Neural cell (in vitro differentiated cells): ENCODE results near the gene CXCR3. TPM values are rescaled to one million over a fixed set of nuclear protein-coding genes. Genes with fewer than 3 reads are reported as not detected.

ENCODE experiments used
- H2AFZ ChIP-seq: fragments of 200-600, 300-800 bp; sonication (generic), shearing (Covaris generic); 2 replicates; pipeline ENCODE4 v1.6.0; 2014; ENCODE audit warnings: low read depth, mild to moderate bottlenecking, antibody characterized with exemption, low read length, moderate library complexity
- H3F3A ChIP-seq: fragments of 200-600 bp; shearing (Covaris generic); 2 replicates; pipeline ENCODE4 v1.6.1; 2016; ENCODE audit warnings: mild to moderate bottlenecking, moderate library complexity, mixed read lengths, antibody characterized with exemption, low read length; ENCODE audit not compliant: insufficient read depth, poor library complexity, severe bottlenecking
- H3K27ac ChIP-seq: fragments of 200-600, 300-800 bp; sonication (generic), shearing (Covaris generic); 2 replicates; pipeline ENCODE4 v1.5.1; 2014; ENCODE audit warnings: mild to moderate bottlenecking, low read length, moderate library complexity
- H3K27me3 ChIP-seq: fragments of 300-800, 200-600 bp; sonication (generic), shearing (Covaris generic); 2 replicates; pipeline ENCODE4 v1.6.0; 2014; ENCODE audit warnings: mild to moderate bottlenecking, low read depth, low read length, moderate library complexity; ENCODE audit not compliant: insufficient read depth
- H3K36me3 ChIP-seq: fragments of 300-800, 200-600 bp; sonication (generic), shearing (Covaris generic); 2 replicates; pipeline ENCODE4 v1.5.1; 2014; ENCODE audit warnings: mild to moderate bottlenecking, antibody characterized with exemption, low read length, moderate library complexity; ENCODE audit not compliant: insufficient read depth
- H3K4me2 ChIP-seq: fragments of 300-800, 200-600 bp; sonication (generic), shearing (Covaris generic); 2 replicates; pipeline ENCODE4 v1.6.0; 2014; ENCODE audit warnings: mild to moderate bottlenecking, low read length
- H3K4me3 ChIP-seq: fragments of 300-800, 200-600 bp; sonication (generic), shearing (Covaris generic); 2 replicates; pipeline ENCODE4 v1.5.1; 2014; ENCODE audit warnings: mild to moderate bottlenecking, low read length, moderate library complexity
- H3K79me2 ChIP-seq: fragments of 200-600 bp; shearing (Covaris generic); replicated peaks from 2 replicates; pipeline ENCODE4 v1.6.0; 2014; ENCODE audit warnings: mild to moderate bottlenecking, low read length, moderate library complexity; ENCODE audit not compliant: insufficient read depth
- H3K9ac ChIP-seq: fragments of 300-800, 200-600 bp; sonication (generic), shearing (Covaris generic); 2 replicates; pipeline ENCODE4 v1.6.1; 2016; ENCODE audit warnings: mild to moderate bottlenecking, low read length, mixed read lengths
- H3K9me2 ChIP-seq: fragments of 200-600 bp; shearing (Covaris generic); 2 replicates; pipeline ENCODE4 v1.6.1; 2016; ENCODE audit warnings: mild to moderate bottlenecking, low read length, mixed read lengths; ENCODE audit not compliant: insufficient read depth
- H3K9me3 ChIP-seq: fragments of 200-600, 300-800 bp; sonication (generic), shearing (Covaris generic); 2 replicates; pipeline ENCODE4 v1.6.1; 2016; ENCODE audit warnings: mild to moderate bottlenecking, mixed run types, low read length, moderate library complexity, mixed read lengths
- H4K20me1 ChIP-seq: fragments of 200-600 bp; shearing (Covaris generic); 2 replicates; pipeline ENCODE4 v1.6.1; 2016; ENCODE audit warnings: mild to moderate bottlenecking, mixed run types; ENCODE audit not compliant: insufficient read depth
- CTCF ChIP-seq: fragments of 450-650 bp; IDR thresholded peaks from 2 replicates; pipeline ENCODE4 v1.5.1; 2014; ENCODE audit warnings: antibody characterized with exemption, mild to moderate bottlenecking, moderate library complexity; ENCODE audit not compliant: poor library complexity, severe bottlenecking
- EP300 ChIP-seq: fragments of 450-650 bp; conservative IDR thresholded peaks from 2 replicates; pipeline ENCODE4 v1.6.1; 2014; ENCODE audit warnings: antibody characterized with exemption, mild to moderate bottlenecking, moderate library complexity; ENCODE audit not compliant: poor library complexity, severe bottlenecking
- EZH2 ChIP-seq: fragments of 200-600, 300-800 bp; shearing (Covaris generic), sonication (generic); IDR thresholded peaks from 2 replicates; pipeline ENCODE4 v1.6.1; 2014; ENCODE audit warnings: antibody characterized with exemption, low read length, borderline replicate concordance, mild to moderate bottlenecking; ENCODE audit not compliant: insufficient read depth, poor library complexity, severe bottlenecking
- MXI1 ChIP-seq: fragments of 450-650 bp; conservative IDR thresholded peaks from 2 replicates; pipeline ENCODE4 v1.6.1; 2014; ENCODE audit warnings: antibody characterized with exemption, mild to moderate bottlenecking; ENCODE audit not compliant: poor library complexity, severe bottlenecking
- POLR2AphosphoS5 ChIP-seq: IDR thresholded peaks from 2 replicates; pipeline ENCODE4 v1.6.1; 2012
- RAD21 ChIP-seq: fragments of 450-650 bp; conservative IDR thresholded peaks from 2 replicates; pipeline ENCODE4 v1.6.1; 2014; ENCODE audit warnings: antibody characterized with exemption, mild to moderate bottlenecking, moderate library complexity
- REST ChIP-seq: IDR thresholded peaks from 2 replicates; pipeline ENCODE4 v1.6.1; 2012; ENCODE audit warnings: borderline replicate concordance
- SMC3 ChIP-seq: fragments of 450-650 bp; conservative IDR thresholded peaks from 2 replicates; pipeline ENCODE4 v1.6.1; 2014; ENCODE audit warnings: antibody characterized with exemption, mild to moderate bottlenecking, moderate library complexity; ENCODE audit not compliant: poor library complexity
- TAF1 ChIP-seq: IDR thresholded peaks from 2 replicates; pipeline ENCODE4 v1.6.1; 2012; ENCODE audit warnings: low read depth
- polyA plus RNA-seq: library from polyadenylated mRNA; depleted of rRNA; stranded (reverse); fragments of >200 nt; gene quantifications from 2 replicates; pipeline ENCODE4 v1.2.3, GENCODE V29; 2014

The CXCR3 gene
- polyA plus RNA-seq, 1 donor from 2014 or later = not detected

- H3K79me2 ChIP-seq = no peaks in the 10 kb centered on the region
- H3K27me3 ChIP-seq = no peaks in the 10 kb centered on the region
- H3K4me3 ChIP-seq = no peak overlapping the region
- H4K20me1 ChIP-seq = no peaks in the 10 kb centered on the region
- no peak overlapping the region for H2AFZ ChIP-seq
- H3K4me2 ChIP-seq = no peak overlapping the region
- H3K9me3 ChIP-seq = no peaks in the 10 kb centered on the region
- H3F3A ChIP-seq = no peaks in the 10 kb centered on the region
- H3K36me3 ChIP-seq = no peaks in the 10 kb centered on the region
- TF ChIP-seq RAD21 (no peak), EZH2 (no peak)
- H3K9ac ChIP-seq = no peak overlapping the region
- no peak overlapping the region for H3K27ac ChIP-seq
- H3K9me2 ChIP-seq = no peaks in the 10 kb centered on the region
Measured at GRCh38 chrX:71659959-71660358, 41.6 kb upstream of the CXCR3 start.

- Histone ChIP-seq H3K27ac (no peak overlapping the region), H3K4me3 (no peak overlapping the region), H3K9ac (no peak overlapping the region), H3K9me2 (no peaks in the 10 kb centered on the region), H3K79me2 (no peaks in the 10 kb centered on the region), H3K36me3 (no peaks in the 10 kb centered on the region), H3K9me3 (no peaks in the 10 kb centered on the region), H4K20me1 (no peaks in the 10 kb centered on the region), H3F3A (no peaks in the 10 kb centered on the region), H2AFZ (no peak overlapping the region), H3K27me3 (no peaks in the 10 kb centered on the region), H3K4me2 (no peak overlapping the region)
- TF ChIP-seq TAF1 = no peak
- no peak for TF ChIP-seq POLR2AphosphoS5
- TF ChIP-seq SMC3 = no peak
- no peak for TF ChIP-seq MXI1
- no peak for TF ChIP-seq REST
- TF ChIP-seq EZH2 = no peak
- no peak for TF ChIP-seq CTCF
Measured at GRCh38 chrX:71659342-71659741, 41.0 kb upstream of the CXCR3 start.

GRCh38 chrX:71657267-71657666 lies 39.0 kb upstream of the CXCR3 start:
- H3K9ac ChIP-seq = no peak overlapping the region
- no peaks in the 10 kb centered on the region for H3K27me3 ChIP-seq

More at GRCh38 chrX:71657267-71657666, 39.0 kb upstream of the CXCR3 start:
- Histone ChIP-seq H3K4me2 (no peak overlapping the region), H2AFZ (no peak overlapping the region), H3K9me2 (no peaks in the 10 kb centered on the region), H3K27ac (no peak overlapping the region), H3K79me2 (no peaks in the 10 kb centered on the region), H3K36me3 (no peaks in the 10 kb centered on the region), H3F3A (no peaks in the 10 kb centered on the region), H3K4me3 (no peak overlapping the region), H4K20me1 (no peaks in the 10 kb centered on the region), H3K9me3 (no peaks in the 10 kb centered on the region)
- TF ChIP-seq EZH2 = no peak
- TF ChIP-seq REST = no peak
- no peak for TF ChIP-seq MXI1
- no peak for TF ChIP-seq CTCF
- no peak for TF ChIP-seq EP300
- no peak for TF ChIP-seq TAF1
- no peak for TF ChIP-seq SMC3
- no peak for TF ChIP-seq RAD21
- no peak for TF ChIP-seq POLR2AphosphoS5
